B cell (primary cell): Measurements from ENCODE around the gene TSPAN6. TPM values are rescaled to one million over a fixed set of nuclear protein-coding genes. Genes with fewer than 3 reads are reported as not detected.

Experiments used
- ATAC-seq: fragments of 200-7000 bp; cut with Tn5 transposase; one replicate; pipeline ENCODE4 v1.10.0; 2021; ENCODE audit warnings: low read depth, mild to moderate bottlenecking, moderate number of reproducible peaks, moderate library complexity
- CTCF ChIA-PET: fragments of 350-600 bp; sonication (Branson Sonifier 250); formaldehyde crosslinking; loops from one replicate; lab custom pipeline; 2021; ENCODE audit warnings: antibody characterized with exemption, inconsistent platforms; lab: Charles Lee
- POLR2A ChIA-PET: fragments of 350-600 bp; sonication (Branson Sonifier 250); formaldehyde crosslinking; loops from one replicate; lab custom pipeline; 2021; ENCODE audit warnings: antibody characterized with exemption; lab: Charles Lee
- DNase-seq: peaks from one replicate; pipeline ENCODE4 v3.0.0; 2013
- H2AFZ ChIP-seq: 2 replicates; pipeline ENCODE4 v1.6.1; 2012; ENCODE audit warnings: mild to moderate bottlenecking, low read depth, low read length; ENCODE audit not compliant: insufficient read depth, poor library complexity, severe bottlenecking
- H3K27ac ChIP-seq, 2 donors: 1 replicate in 1 of 2; 2 replicates in 1 of 2; pipeline ENCODE4 v1.5.1; 2012 to 2013; ENCODE audit warnings: low read length in 2 of 2, mild to moderate bottlenecking in 2 of 2, moderate library complexity in 1 of 2
- H3K27me3 ChIP-seq, 4 experiments: fragments of 200-600 bp in 1 of 4; sonication (generic) in 1 of 4; replicated peaks in 1 of 4; 1 replicate in 2 of 4; 2 replicates in 2 of 4; pipeline versions ENCODE4 v1.6.1 to v1.7.0; 2013 to 2016; ENCODE audit warnings: low read length in 3 of 4, mild to moderate bottlenecking in 2 of 4, mixed read lengths in 1 of 4, moderate library complexity in 1 of 4; ENCODE audit not compliant: insufficient read depth in 4 of 4, control insufficient read depth in 3 of 4; ENCODE audit errors: control extremely low read depth in 1 of 4
- H3K36me3 ChIP-seq, 2 experiments: replicated peaks in 1 of 2; 1 replicate in 1 of 2; 2 replicates in 1 of 2; pipeline versions ENCODE4 v1.6.1 to v1.7.1; 2013; ENCODE audit warnings: low read length in 1 of 2; ENCODE audit not compliant: insufficient read depth in 2 of 2, control insufficient read depth in 1 of 2; ENCODE audit errors: control extremely low read depth in 1 of 2, extremely low read depth in 1 of 2
- H3K4me1 ChIP-seq, 2 donors: fragments of 200-600 bp in 1 of 2; sonication (generic) in 1 of 2; 1 replicate in 1 of 2; 2 replicates in 1 of 2; pipeline versions ENCODE4 v1.5.1 to v1.6.1; 2013 to 2017; ENCODE audit warnings: low read length in 2 of 2; ENCODE audit not compliant: control insufficient read depth in 2 of 2, insufficient read depth in 2 of 2
- H3K4me2 ChIP-seq: replicated peaks from 2 replicates; pipeline ENCODE3; 2012; ENCODE audit warnings: mild to moderate bottlenecking, low read depth, low read length; ENCODE audit not compliant: poor library complexity, severe bottlenecking
- H3K4me3 ChIP-seq, 5 experiments: fragments of 200-600 bp in 1 of 5; sonication (generic) in 1 of 5; 1 replicate in 3 of 5; 2 replicates in 2 of 5; pipeline versions ENCODE4 v1.5.1 to v1.7.0; 2011 to 2016; ENCODE audit warnings: low read length in 4 of 5, mild to moderate bottlenecking in 4 of 5, low read depth in 2 of 5, control low read depth in 1 of 5, moderate library complexity in 1 of 5; ENCODE audit not compliant: insufficient read depth in 1 of 5; ENCODE audit errors: control extremely low read depth in 1 of 5, extremely low read depth in 1 of 5
- H3K79me2 ChIP-seq: fragments of 200-600 bp; sonication (generic); one replicate; pipeline ENCODE4 v1.6.0; 2016; ENCODE audit warnings: low read length; ENCODE audit not compliant: control insufficient read depth, insufficient read depth
- H3K9ac ChIP-seq: fragments of 200-600 bp; sonication (generic); 2 replicates; pipeline ENCODE4 v1.6.1; 2017; ENCODE audit warnings: mild to moderate bottlenecking, low read length, moderate library complexity
- H3K9me3 ChIP-seq, 3 donors: one replicate each; pipeline versions ENCODE4 v1.6.1 to v1.7.1; 2013; ENCODE audit warnings: low read length in 2 of 3; ENCODE audit not compliant: control insufficient read depth in 2 of 3, insufficient read depth in 1 of 3; ENCODE audit errors: control extremely low read depth in 1 of 3
- H4K20me1 ChIP-seq: 2 replicates; pipeline ENCODE4 v1.6.0; 2012; ENCODE audit warnings: mild to moderate bottlenecking, low read length; ENCODE audit not compliant: insufficient read depth, control insufficient read depth, poor library complexity, severe bottlenecking
- H3K27ac Mint-ChIP-seq: one replicate; pipeline ENCODE4 v1.8.0; 2021; ENCODE audit warnings: mixed read lengths
- H3K27me3 Mint-ChIP-seq: one replicate; pipeline ENCODE4 v1.8.0; 2021; ENCODE audit warnings: mixed read lengths
- H3K4me1 Mint-ChIP-seq: one replicate; pipeline ENCODE4 v1.8.0; 2021; ENCODE audit warnings: mixed read lengths
- H3K4me3 Mint-ChIP-seq: one replicate; pipeline ENCODE4 v1.8.0; 2021; ENCODE audit warnings: mixed read lengths
- H3K9me3 Mint-ChIP-seq: one replicate; pipeline ENCODE4 v1.8.0; 2022; ENCODE audit warnings: mixed read lengths; ENCODE audit not compliant: insufficient read depth
- EZH2 ChIP-seq: IDR thresholded peaks from 2 replicates; pipeline ENCODE4 v1.6.1; 2012; ENCODE audit warnings: borderline replicate concordance, low read depth, mild to moderate bottlenecking, moderate library complexity, low read length; ENCODE audit not compliant: insufficient read depth, poor library complexity, severe bottlenecking
- WGBS: methylation state at CpG from one replicate; pipeline ENCODE4 v1.1.5; 2013; ENCODE audit warnings: missing lambda C conversion rate; ENCODE audit not compliant: insufficient coverage; 5-methylcytosine and 5-hydroxymethylcytosine counted together
- intact Hi-C: fragments of 100-400 bp; cut with micrococcal nuclease; formaldehyde crosslinking; loops from one replicate; pipeline ENCODE4 v1.10.0; 2022
- polyA plus RNA-seq: library from polyadenylated mRNA; depleted of rRNA; stranded (reverse); fragments of >200 nt; gene quantifications from 2 replicates; pipeline ENCODE4 v1.2.3, GENCODE V29; 2012
- total RNA-seq, 2 donors: library from RNA; stranded (reverse); fragments of 120-200 nt in 1 of 2; gene quantifications; 1 replicate in 1 of 2; 2 replicates in 1 of 2; pipeline versions ENCODE4 v1.2.3 to v1.2.4, GENCODE V29; 2013 to 2022
- TF ChIP-seq, protein P1 (sequence below): fragments of 200-600 bp; IDR thresholded peaks from one replicate; pipeline ENCODE4 v1.8.0; 2022; ENCODE audit warnings: antibody characterized with exemption, mild to moderate bottlenecking

The TSPAN6 gene
- total and polyA plus RNA-seq, 2 donors (not counting 1 experiment from before 2014, with no cell fraction given), result 0.10 TPM; not detected in 1

DNA sequence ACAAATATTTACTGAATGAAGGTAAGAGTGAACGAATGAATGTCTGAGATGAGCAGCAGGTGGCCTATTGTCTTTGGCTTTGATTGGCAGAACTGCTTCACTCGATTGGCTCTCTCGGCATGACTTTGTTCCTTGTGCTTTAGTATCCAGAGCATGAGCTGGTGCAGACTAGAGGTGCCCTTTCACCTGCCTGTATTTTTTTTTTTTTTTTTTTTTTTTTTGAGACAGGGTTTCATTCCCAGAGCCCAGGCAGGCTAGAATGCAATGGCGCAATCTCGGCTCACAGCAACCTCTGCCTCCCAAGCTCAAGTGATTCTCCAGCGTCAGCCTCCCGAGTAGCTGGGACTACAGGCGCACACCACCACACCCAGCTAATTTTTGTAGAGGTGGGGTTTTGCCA is 46.3 kb upstream of the TSPAN6 start:
- H3K36me3 ChIP-seq, result no peaks in the 10 kb centered on the region
- WGBS, result no CpG with 5 or more reads among the region's 8 CpGs
- H3K4me1 ChIP-seq, result peaks cover 23 to 28% of the 10 kb centered on the region in 2 donors
- no peak overlapping the region for H3K9ac ChIP-seq
- no peaks in the 10 kb centered on the region for H3K27me3 Mint-ChIP-seq
- no peak overlapping the region for H3K4me3 Mint-ChIP-seq
- DNase-seq (no peak), ATAC-seq (no peak)
- H3K4me3 ChIP-seq, result no peak overlapping the region
- H3K27ac Mint-ChIP-seq, result no peak overlapping the region
- TF ChIP-seq, protein P1, sequence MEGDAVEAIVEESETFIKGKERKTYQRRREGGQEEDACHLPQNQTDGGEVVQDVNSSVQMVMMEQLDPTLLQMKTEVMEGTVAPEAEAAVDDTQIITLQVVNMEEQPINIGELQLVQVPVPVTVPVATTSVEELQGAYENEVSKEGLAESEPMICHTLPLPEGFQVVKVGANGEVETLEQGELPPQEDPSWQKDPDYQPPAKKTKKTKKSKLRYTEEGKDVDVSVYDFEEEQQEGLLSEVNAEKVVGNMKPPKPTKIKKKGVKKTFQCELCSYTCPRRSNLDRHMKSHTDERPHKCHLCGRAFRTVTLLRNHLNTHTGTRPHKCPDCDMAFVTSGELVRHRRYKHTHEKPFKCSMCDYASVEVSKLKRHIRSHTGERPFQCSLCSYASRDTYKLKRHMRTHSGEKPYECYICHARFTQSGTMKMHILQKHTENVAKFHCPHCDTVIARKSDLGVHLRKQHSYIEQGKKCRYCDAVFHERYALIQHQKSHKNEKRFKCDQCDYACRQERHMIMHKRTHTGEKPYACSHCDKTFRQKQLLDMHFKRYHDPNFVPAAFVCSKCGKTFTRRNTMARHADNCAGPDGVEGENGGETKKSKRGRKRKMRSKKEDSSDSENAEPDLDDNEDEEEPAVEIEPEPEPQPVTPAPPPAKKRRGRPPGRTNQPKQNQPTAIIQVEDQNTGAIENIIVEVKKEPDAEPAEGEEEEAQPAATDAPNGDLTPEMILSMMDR, result no peak
- TF ChIP-seq EZH2, result no peak
- no peaks in the 10 kb centered on the region for H3K9me3 Mint-ChIP-seq
- no peaks in the 10 kb centered on the region for H4K20me1 ChIP-seq
- POLR2A ChIA-PET, result no interaction called here
- H3K4me1 Mint-ChIP-seq, result peaks cover 30% of the 10 kb centered on the region
- no peak overlapping the region for H3K27ac ChIP-seq
- no peak overlapping the region for H3K4me2 ChIP-seq
- H2AFZ ChIP-seq, result no peak overlapping the region
- CTCF ChIA-PET, result interaction anchor here (6.8 to 7.4 kb wide), 2 partner anchors 10 to 84 kb away, joined by 53 to 171 read pairs; no protein-coding TSS in a partner anchor
- intact Hi-C loops, result no loop called here
- H3K79me2 ChIP-seq, result no peaks in the 10 kb centered on the region
- H3K27me3 ChIP-seq, result no peaks in the 10 kb centered on the region
- H3K9me3 ChIP-seq, result no peaks in the 10 kb centered on the region

- Mint-ChIP-seq H3K27ac (no peak overlapping the region), H3K9me3 (no peaks in the 10 kb centered on the region), H3K4me3 (no peak overlapping the region), H3K27me3 (no peaks in the 10 kb centered on the region), H3K4me1 (peaks cover 16% of the 10 kb centered on the region)
- no CpG with 5 or more reads among the region's 3 CpGs for WGBS
- no peaks in the 10 kb centered on the region for H3K79me2 ChIP-seq
- H3K4me1 ChIP-seq, result peaks cover 10 to 14% of the 10 kb centered on the region in 2 donors
- no peak overlapping the region for H3K27ac ChIP-seq
- POLR2A ChIA-PET, result no interaction called here
- no peak overlapping the region for H3K9ac ChIP-seq
- no peaks in the 10 kb centered on the region for H4K20me1 ChIP-seq
- H3K36me3 ChIP-seq, result no peaks in the 10 kb centered on the region
- ATAC-seq, result no peak
- H3K4me2 ChIP-seq, result no peak overlapping the region
- no peak for TF ChIP-seq EZH2
- TF ChIP-seq, protein P1, result no peak
- intact Hi-C loops, result no loop called here
- CTCF ChIA-PET, result interaction anchor here (2.7 kb wide), 1 partner anchor 87 kb away, joined by 12 read pairs; no protein-coding TSS in a partner anchor
- H3K4me3 ChIP-seq, result no peak overlapping the region
- no peaks in the 10 kb centered on the region for H3K27me3 ChIP-seq
- no peak overlapping the region for H2AFZ ChIP-seq
- H3K9me3 ChIP-seq, result no peaks in the 10 kb centered on the region
- DNase-seq, result no peak
Measured at GRCh38 chrX:100681599-100681998, 45.0 kb upstream of the TSPAN6 start.
